HG02571 (cell line): ENCODE measurements around the gene ABCC6.
"Not testable (repeated sequence)": the region's sequence is repeated elsewhere in the genome, so short reads cannot be mapped to it uniquely, and the experiment has no call there.

Source experiments
- ATAC-seq: cut with Tn5 transposase; IDR thresholded peaks from one replicate; pipeline ENCODE4 v1.9.1; 2021; ENCODE audit warnings: mild to moderate bottlenecking, moderate library complexity; ENCODE audit not compliant: unreplicated experiment

ABCC6 gene

DNA sequence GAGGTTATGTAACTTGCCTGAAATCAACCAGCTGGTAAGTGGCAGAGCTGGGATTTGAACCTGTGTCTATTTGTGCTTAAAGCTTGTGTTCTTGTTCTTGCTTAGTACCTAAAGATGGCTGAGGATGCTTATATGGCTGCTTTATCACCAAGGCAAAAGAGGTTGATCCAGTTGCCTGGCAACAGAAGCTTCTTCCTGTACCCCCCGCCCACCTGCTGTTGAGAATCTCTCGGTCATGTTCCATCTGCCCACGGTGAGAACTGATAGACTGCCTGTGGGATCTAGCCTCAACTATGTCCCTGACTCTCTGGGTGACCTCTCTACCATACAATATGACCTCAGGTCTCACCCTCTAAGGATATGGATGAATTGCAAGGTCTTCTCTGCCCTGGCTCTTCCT lies 60.7 kb downstream of the ABCC6 start:
- ATAC-seq = no peak

GRCh38 chr16:16161840-16162239 lies 61.5 kb downstream of the ABCC6 start:
- ATAC-seq = not testable (repeated sequence)

DNA sequence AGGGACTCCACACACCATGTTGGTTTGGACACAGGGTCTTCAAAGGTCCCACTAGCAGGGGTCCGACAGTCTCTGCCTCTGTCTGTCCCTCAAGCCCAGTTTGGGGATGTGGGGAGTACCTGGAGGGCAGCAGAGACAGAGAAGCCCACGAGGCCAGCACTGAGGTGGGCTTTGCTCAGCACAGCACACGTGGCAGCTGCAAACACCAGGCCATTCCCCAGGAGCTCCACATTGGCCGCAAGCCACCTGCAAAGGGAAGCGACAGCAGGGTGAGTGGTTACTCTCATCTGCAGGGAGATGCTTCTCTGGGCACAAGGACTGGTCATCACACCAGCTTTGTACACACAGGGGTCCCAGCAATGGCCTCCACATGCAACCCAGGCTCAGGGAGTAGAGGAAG lies 62.0 kb downstream of the ABCC6 start:
- no peak for ATAC-seq

GRCh38 chr16:16159662-16160061 lies 63.6 kb downstream of the ABCC6 start:
- ATAC-seq = no peak

- no peak for ATAC-seq
Observed at GRCh38 chr16:16158741-16159374, 64.4 kb downstream of the ABCC6 start.

GRCh38 chr16:16158082-16158658 lies 65.1 kb downstream of the ABCC6 start:
- ATAC-seq = no peak

- no peak for ATAC-seq
Observed at GRCh38 chr16:16157166-16157565, 66.1 kb downstream of the ABCC6 start.

DNA sequence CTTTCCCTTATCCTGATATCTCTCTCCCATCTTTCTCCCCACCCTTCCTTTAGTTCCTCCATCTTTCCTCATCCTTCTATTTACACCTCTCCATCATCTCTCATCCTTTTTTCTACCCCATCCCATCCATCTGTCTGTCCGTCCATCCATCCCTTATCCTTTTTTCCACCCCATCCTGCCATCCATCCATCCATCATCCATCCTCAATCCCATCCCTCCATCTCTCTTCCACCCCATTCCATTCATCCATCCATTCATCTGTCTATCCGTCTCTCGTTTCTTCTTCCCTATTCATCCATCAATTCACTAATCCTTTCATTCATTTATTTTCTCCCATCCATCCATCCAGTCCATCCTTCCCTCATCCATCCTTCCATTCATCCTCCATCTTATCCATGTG lies 68.1 kb downstream of the ABCC6 start:
- no peak for ATAC-seq

DNA sequence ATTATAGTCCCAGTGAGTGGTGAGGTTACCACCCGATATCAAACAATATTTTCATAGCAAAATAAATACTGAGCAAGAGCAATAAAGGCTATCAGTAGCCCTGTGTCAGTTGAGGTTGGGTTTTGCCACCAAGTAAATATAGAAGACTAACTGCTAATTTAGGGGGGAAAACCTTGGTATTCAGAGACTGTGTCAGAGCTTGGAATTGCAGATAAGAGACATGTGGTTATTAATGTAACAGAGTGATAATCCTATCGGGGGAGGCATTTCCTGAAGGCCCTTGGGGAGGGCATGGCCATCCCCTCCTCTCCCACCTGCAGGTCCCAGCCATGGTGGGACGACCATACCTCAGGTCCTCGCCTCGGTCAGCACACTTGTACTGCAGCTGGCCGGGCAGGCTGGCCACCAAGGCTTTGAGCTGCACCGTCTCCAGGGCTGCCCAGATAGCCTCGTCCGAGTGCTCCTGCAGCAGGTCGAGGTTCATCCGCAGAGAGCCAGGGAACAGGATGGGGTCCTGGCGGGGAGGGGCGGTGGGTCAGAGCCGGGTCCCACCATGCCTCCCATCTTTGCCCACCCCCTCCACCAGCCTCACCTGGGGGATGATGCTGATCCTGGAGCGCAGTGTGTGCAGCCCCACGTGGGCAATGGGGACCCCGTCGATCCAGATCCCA lies 68.9 kb downstream of the ABCC6 start:
- no peak for ATAC-seq

- not testable (repeated sequence) for ATAC-seq
Observed at GRCh38 chr16:16153000-16153399, 70.3 kb downstream of the ABCC6 start.

DNA sequence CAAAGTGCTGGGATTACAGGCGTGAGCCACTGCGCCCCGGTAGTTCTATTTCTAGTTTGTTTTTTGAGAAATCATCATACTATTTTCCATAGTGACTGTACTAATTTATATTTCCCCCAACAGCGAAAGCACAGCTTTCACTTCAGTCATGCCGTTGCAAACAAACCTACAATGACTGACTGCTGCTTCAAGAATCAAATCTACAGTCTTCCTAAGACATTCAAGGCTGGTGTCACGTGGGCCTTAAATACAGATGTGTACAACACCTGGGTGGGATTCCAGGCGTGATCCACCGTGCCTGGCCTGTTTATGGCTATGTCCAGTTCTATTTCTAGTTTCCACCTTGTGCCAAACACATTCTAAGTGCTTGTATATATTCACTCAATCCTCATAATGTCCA lies 72.0 kb downstream of the ABCC6 start:
- ATAC-seq = no peak

- no peak for ATAC-seq
Observed at GRCh38 chr16:16150878-16151152, 72.5 kb downstream of the ABCC6 start.

GRCh38 chr16:16150117-16150877 lies 73.0 kb downstream of the ABCC6 start:
- no peak for ATAC-seq

- no peak for ATAC-seq
Observed at GRCh38 chr16:16149710-16150116, 73.6 kb downstream of the ABCC6 start.

DNA sequence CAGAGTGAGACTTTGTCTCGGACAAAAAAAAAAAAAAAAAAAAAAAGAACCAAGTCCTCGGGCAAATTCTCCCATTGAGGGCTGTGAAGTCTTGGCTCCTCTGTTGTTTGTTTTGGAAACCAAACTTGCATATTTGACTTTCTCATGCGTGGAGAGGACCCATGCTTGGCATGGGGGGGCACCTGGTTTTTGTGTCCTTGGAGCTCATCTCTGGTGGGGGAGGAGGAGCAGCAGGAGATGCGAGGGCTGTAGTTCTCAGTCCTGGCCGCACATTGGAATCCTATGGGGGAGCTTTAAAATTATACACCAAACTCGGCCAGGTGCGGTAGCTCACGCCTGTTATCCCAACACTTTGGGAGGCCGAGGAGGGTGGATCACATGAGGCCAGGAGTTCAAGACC lies 74.5 kb downstream of the ABCC6 start:
- no peak for ATAC-seq

- ATAC-seq = not testable (repeated sequence)
Observed at GRCh38 chr16:16148000-16148599, 75.2 kb downstream of the ABCC6 start.

GRCh38 chr16:16147316-16147999 lies 75.8 kb downstream of the ABCC6 start:
- ATAC-seq = no peak

DNA sequence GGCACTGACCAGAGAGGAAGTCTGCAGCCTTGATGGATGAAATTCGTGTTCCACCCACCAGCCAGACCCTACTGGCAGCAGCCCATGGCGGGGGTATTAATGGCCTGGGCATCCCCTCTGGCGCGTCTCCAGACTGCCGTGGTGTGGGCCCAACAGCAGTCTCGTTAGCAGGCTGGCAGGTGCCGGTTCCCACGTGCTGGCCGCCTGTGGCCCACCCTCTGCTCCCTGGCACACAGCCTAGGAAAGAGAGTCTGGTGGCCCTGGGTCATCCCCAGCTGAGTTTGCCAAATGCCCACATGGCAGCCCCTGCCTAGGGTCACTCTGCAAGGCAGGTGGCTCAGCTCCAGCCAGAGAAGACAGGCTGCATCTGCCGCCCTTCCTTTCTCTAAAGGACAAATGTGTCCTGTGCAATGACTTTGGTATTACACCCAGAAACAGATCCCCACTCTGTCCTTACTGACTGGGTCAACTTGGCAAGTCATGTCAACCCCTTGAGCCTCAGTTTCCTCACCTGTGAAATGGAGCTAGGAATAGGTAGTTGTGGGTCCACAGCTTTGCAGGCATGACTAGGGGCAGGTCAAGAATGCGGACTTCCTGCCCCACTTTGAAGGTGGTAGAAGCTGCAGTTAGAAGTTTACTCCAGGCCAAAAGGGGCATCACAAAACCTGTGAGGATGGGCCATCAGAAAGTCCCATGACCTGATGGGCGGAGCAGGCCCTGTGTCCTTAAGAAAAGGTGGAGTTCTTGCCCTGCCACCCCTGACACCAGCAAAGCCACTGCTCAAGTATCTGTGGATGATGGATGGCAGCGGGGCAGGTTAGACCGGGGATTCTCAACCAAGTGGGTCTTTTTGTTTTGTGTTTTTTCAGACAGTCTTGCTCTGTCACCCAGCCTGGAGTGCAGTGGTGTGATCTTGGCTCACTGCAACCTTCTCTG lies 76.6 kb downstream of the ABCC6 start:
- ATAC-seq = no peak

- no peak for ATAC-seq
Observed at GRCh38 chr16:16145286-16145685, 78.0 kb downstream of the ABCC6 start.

GRCh38 chr16:16144416-16144815 lies 78.9 kb downstream of the ABCC6 start:
- no peak for ATAC-seq
